MCF 10A (cell line): ENCODE results near the gene SEPSECS. TPM values are rescaled to one million over a fixed set of nuclear protein-coding genes. Genes with fewer than 3 reads are reported as not detected.

ENCODE experiments used
- BruUV-seq: library from RNA; stranded (reverse); fragments of 400-500 nt; replicated peaks from 2 replicates; lab custom pipeline; 2021; lab: Mats Ljungman, UMichigan
- CTCF ChIA-PET: fragments of 300-600 bp; sonication (Branson Sonifier 250); formaldehyde crosslinking; extraction: SDS; loops from one replicate; lab custom pipeline; 2021; ENCODE audit warnings: antibody characterized with exemption, inconsistent platforms; lab: Yijun Ruan, JAX
- POLR2A ChIA-PET: fragments of 300-600, 350-650 bp; sonication (Branson Sonifier 250); formaldehyde crosslinking; extraction: SDS; loops from one replicate; lab custom pipeline; 2020; ENCODE audit warnings: antibody characterized with exemption, inconsistent platforms; lab: Yijun Ruan, JAX
- DNase-seq: peaks from one replicate; pipeline ENCODE4 v3.0.0-alpha.2; 2018; ENCODE audit not compliant: unreplicated experiment
- H3K27ac Mint-ChIP-seq: one replicate; pipeline ENCODE4 v1.8.0; 2022; ENCODE audit warnings: mild to moderate bottlenecking, low read depth, mixed read lengths; ENCODE audit not compliant: unreplicated experiment
- H3K27me3 Mint-ChIP-seq: one replicate; pipeline ENCODE4 v1.8.0; 2022; ENCODE audit warnings: mixed read lengths; ENCODE audit not compliant: insufficient read depth, unreplicated experiment
- H3K36me3 Mint-ChIP-seq: one replicate; pipeline ENCODE4 v1.8.0; 2022; ENCODE audit warnings: mild to moderate bottlenecking, moderate library complexity, mixed read lengths; ENCODE audit not compliant: insufficient read depth, unreplicated experiment
- H3K4me1 Mint-ChIP-seq: one replicate; pipeline ENCODE4 v1.8.0; 2022; ENCODE audit warnings: mixed read lengths; ENCODE audit not compliant: insufficient read depth, unreplicated experiment
- H3K4me3 Mint-ChIP-seq: one replicate; pipeline ENCODE4 v1.8.0; 2022; ENCODE audit warnings: mild to moderate bottlenecking, moderate library complexity, mixed read lengths; ENCODE audit not compliant: unreplicated experiment
- H3K9me3 Mint-ChIP-seq: one replicate; pipeline ENCODE4 v1.8.0; 2022; ENCODE audit warnings: mixed read lengths; ENCODE audit not compliant: unreplicated experiment
- intact Hi-C: fragments of 100-400 bp; cut with micrococcal nuclease; formaldehyde crosslinking; loops from 2 replicates; pipeline ENCODE4 v1.14.1; 2022
- total RNA-seq: library from RNA; stranded (reverse); gene quantifications from 2 replicates; pipeline ENCODE4 v1.2.3, GENCODE V29; 2022
- TF ChIP-seq, protein P1 (sequence below): fragments of 200-600 bp; IDR thresholded peaks from one replicate; pipeline ENCODE4 v1.8.0; 2022; ENCODE audit warnings: antibody characterized with exemption, mild to moderate bottlenecking; ENCODE audit not compliant: unreplicated experiment

Gene SEPSECS
- total RNA-seq, 1 experiment from 2014 or later = 9.4 TPM

DNA sequence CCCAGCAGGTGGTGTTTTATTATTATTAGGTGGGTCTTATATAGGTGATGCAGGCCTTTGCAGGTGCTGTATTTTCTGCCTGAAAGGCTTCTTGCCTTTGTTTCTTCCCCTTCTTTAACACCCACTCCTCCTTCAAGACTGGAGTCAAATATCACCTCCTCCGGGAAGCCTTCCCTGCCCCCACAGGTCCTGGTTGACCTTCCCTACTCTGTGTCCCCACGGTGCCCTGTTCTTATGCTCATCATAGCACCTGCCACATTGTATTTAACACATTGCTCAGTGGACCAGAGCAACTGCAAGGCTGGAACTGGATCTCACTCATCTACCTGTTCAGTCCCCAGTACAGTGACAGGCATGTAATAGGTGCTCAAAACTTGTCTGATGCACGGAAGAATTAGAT is 89.7 kb downstream of the SEPSECS start:
- Mint-ChIP-seq H3K27me3 (no peaks in the 10 kb centered on the region), H3K4me3 (no peak overlapping the region), H3K36me3 (no peaks in the 10 kb centered on the region), H3K9me3 (no peaks in the 10 kb centered on the region), H3K27ac (no peak overlapping the region), H3K4me1 (no peaks in the 10 kb centered on the region)
- TF ChIP-seq, protein P1, sequence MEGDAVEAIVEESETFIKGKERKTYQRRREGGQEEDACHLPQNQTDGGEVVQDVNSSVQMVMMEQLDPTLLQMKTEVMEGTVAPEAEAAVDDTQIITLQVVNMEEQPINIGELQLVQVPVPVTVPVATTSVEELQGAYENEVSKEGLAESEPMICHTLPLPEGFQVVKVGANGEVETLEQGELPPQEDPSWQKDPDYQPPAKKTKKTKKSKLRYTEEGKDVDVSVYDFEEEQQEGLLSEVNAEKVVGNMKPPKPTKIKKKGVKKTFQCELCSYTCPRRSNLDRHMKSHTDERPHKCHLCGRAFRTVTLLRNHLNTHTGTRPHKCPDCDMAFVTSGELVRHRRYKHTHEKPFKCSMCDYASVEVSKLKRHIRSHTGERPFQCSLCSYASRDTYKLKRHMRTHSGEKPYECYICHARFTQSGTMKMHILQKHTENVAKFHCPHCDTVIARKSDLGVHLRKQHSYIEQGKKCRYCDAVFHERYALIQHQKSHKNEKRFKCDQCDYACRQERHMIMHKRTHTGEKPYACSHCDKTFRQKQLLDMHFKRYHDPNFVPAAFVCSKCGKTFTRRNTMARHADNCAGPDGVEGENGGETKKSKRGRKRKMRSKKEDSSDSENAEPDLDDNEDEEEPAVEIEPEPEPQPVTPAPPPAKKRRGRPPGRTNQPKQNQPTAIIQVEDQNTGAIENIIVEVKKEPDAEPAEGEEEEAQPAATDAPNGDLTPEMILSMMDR = no peak
- CTCF ChIA-PET = interaction anchor here (0.6 kb wide), 1 partner anchor 581 kb away, joined by 3 read pairs; no protein-coding TSS in a partner anchor
- BruUV-seq = no TSS peak
- DNase-seq = no peak
- POLR2A ChIA-PET = no interaction called here
- intact Hi-C loops = no loop called here

Other genes starting within 250 kb of the SEPSECS start
- gene CCDC149, start 247.4 kb downstream of the SEPSECS start, total RNA-seq = 12.7 and 15.4 TPM in 2 replicates
- 0.20 TPM in 1 of 2 replicates, not detected in the other for gene LGI2, start 129.5 kb downstream of the SEPSECS start, total RNA-seq
- gene PI4K2B, start 73.6 kb upstream of the SEPSECS start, total RNA-seq = 13.6 and 22.8 TPM in 2 replicates
- gene ZCCHC4, start 152.3 kb upstream of the SEPSECS start, total RNA-seq = 7.7 and 9.7 TPM in 2 replicates
- gene ANAPC4, start 216.8 kb upstream of the SEPSECS start, total RNA-seq = 20.8 and 22.7 TPM in 2 replicates